CD4-positive, alpha-beta T cell treated with Interleukin-1 beta for 1 hour (primary cell): ENCODE results near the gene CCDC71L.

Source experiments
- DNase-seq, 2 donors: peaks; one replicate each; pipeline ENCODE4 v3.0.0-alpha.2; 2020 to 2022

CCDC71L gene

DNA sequence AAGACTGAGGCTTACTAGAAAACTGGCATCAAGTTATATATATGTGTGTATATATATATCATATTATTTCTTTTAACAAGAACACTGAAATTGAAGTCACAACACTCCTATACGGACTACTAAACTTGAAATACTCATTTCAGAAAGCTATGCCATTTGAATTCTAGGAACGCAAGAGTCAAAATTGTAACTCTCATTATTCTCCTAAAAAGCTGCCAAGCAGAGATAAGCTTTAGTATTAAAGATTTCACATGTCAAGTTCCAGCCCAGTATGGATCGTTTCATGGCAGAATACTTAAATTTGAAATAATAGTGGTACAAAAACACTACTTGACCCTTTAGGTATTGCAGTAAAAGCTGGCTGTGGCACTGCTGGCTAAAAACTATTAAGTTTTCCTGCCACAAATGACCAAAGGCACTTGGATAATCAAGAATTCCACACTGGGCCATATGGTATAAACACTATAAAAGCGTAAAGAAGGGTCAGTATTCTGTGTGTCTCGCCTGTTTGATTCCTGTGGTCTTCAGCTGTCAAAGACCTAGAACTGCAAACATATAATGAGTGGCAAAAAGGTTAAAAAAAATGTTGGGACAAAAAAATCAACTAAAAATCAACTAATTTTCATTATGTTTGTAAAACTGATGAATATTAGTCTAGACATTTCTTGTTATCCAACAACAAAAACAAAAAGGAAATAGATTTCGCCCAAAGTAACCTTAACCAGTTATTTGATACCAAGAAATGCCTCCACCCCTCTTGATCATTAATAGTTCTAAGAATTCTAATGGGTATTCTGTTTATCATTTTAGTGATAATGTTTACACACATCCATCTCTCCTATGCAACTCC is 2.4 kb downstream of the CCDC71L start:
- DNase-seq: no peak

DNA sequence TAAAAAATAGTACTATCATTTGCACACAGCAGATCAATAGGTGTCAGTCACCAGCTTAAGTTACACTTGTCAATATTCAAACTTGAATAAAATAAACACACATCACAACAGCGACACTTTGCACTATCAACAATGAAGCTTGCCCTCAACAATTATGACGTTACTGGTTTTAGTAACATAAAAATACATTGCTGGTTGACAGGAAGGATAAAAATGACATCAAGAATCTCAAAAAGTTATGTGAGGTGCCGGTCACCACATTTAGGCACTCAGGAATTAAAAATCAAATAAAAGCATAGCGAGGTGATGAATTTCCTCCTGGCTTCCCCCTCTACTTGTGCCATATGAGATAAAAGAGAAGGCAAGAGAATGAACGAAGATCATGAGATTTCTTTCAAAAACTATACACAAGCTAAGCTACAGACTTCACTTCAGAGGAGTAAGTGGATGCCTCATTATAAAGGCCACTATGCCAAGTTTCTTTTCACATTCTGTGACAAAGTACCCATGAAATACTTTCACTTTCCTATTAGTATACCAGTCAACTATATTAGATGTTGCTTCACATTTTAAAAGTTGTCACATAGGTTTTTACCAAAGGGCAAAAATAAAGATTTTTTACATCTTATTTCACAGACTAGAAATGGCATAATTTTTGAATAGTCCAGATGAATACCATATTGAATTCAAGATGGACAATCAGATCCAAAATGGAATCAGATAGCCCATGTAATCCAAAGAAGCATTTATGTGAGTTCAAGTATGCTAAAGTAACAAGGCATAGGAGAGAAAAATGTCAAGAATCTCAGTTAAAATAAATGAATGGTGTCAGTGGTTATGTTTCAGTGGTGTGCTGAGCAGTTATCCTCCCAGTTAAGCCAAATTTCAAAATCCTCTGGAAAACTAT is 3.6 kb downstream of the CCDC71L start:
- DNase-seq: no peak

DNA sequence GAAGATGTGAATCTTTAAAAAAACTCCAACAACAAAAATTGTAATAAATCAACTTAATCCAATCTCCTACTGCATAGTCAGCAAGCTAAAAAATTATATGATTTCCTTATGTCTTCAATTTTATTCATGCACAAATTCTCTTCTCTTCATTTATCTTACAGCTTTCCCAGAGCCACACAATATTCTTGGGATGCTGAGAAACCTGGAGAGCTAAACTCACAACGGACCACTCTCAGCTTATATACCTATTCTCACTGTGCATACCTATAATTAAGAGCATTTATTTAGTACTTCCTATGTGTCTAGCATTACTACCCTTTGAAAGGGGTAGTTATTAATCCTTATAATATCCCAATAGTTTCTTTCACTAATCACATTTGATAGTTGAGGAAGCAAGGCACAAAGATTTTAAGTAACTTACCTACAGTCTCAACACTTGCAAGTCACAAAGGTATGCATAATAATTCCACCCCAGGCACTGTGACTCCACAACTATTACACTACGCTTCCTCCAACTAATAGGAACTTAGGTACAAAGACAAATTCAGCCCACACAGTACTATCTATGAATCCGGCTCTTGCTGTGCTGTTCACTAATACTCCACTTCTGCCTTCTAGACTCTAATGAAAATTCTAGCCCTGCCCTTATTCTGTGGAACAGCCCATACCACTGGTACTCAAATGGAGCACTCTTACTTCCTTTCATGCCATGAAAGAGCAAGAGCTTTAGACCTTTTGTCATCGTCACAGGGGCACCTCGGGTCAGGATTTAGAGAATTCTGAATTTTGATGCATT is 5.1 kb downstream of the CCDC71L start:
- DNase-seq: no peak

DNA sequence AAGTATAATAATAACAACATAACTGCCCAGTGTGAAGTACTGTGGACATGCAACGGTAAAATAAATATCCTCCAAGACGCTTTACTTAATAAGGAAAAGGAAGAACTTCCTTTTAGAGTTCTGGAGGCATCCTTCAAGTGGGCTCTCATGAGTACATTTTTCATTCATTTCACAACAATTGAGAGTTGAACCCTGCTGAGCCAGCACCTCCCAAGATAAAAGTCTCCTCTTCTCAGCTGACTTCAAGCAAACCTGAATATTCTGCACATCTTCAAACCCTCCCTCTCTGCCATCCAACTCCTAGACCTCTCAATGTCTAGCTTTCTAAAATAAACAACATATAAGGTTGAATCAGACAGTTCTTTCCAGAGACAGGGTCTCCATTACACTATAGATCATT is 7.5 kb downstream of the CCDC71L start:
- DNase-seq: no peak

DNA sequence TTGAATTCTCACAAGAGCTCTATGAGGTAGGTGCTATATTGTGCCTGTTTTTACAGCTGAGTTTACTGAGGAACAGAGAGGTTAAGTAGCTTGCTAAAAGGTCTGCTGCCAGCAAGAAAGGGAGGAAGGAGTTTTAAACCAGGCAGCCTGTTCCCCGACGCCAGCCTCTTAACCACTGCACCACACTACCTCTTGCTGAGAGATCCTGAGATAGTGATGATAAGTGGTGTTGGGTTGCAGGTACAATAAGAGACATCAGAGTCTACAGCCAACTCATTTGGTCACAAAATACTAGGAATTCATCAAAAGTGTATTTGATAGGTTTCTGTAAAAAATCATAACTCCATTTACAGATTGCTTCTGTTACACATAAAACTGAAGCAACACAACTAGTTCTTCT is 8.0 kb downstream of the CCDC71L start:
- no peak for DNase-seq

DNA sequence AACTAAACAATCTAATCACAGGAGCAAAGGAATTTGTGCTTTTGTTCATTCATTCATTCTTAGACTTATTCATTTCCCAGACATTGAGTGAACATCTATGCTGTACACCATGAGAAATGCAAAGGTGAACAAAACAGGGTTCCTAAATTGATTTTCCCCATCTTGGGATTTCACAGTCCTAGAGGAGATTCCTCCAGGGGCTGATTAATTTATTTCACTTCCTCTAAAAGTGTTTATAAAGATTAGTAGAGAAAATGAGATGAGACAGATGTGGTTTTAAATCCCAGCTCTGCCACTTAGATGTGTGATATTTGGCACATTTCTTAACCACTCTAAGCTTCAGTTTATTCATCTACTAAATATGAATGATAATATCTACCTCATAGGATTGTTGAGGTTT is 8.9 kb downstream of the CCDC71L start:
- no peak for DNase-seq

DNA sequence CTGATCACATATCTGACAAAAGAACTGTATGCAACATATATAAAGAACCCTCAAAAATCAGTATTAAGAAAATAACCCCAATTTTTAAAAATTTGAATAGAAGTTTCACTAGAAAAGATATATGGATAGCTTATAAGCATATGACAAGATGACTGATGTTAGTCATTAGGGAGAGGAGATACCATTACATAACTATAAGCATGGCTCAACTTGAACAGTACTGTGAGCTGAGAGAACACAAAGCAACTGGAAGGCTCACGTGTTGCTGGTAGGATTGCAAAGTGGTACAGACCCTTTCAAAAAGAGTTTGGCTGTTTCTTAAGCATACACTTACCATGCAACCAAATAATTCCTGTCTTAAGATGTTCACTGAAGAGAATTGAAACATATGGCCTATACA is 14.7 kb downstream of the CCDC71L start:
- DNase-seq: no peak

DNA sequence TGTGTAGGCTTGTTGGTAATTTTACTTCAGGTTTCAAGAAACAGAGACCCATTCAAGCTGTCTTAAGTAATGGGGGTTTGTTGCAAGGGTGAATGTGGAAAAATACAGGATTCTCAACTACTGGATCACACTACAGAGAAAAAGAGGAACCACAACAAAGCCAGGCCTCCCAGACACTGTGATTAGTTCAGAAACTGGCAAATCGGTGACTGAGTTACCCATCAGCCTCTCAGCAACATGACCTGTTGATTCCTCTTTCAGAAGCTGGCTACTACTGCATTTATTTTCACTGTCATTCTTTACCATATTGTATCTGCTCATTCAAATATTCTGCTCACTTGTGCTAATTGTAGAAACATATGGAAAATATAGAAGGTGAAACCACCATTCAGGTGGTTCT is 16.0 kb downstream of the CCDC71L start:
- no peak for DNase-seq

DNA sequence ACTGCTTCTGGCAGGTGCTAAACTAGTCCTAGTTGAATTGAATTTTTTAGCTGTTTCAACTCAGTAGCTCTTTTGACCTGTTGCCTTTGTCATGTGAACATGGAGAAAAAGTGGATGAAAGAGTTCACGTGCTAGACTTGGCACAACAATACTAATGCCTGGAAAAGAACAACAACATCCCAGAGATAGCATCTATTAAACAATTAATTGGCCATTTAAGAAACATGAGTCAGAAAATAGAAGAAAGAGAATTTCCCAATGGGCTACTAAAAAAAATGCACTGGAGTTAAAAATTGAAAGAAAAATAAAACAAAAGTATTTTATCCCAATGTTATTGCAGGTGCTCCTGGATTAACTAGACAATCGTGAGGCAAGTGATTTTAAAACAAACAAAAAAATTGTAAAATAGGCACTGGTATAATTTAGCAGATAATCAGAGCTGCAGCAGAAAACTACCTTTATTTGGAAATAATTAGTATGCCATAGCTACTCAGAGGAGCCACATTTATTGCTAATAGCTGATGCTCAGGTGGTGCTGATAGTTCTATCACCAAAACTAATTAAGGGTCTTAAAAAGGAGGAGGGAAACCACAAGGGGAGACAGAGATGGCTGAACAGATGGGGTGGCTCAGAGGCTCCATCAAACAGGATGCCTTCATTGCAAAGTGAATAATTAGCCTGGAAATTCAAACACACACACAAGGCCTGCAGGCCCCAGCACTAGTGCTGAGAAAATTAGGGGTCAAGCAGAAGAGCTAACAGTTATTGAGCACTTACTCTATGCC is 17.6 kb downstream of the CCDC71L start:
- DNase-seq: no peak

DNA sequence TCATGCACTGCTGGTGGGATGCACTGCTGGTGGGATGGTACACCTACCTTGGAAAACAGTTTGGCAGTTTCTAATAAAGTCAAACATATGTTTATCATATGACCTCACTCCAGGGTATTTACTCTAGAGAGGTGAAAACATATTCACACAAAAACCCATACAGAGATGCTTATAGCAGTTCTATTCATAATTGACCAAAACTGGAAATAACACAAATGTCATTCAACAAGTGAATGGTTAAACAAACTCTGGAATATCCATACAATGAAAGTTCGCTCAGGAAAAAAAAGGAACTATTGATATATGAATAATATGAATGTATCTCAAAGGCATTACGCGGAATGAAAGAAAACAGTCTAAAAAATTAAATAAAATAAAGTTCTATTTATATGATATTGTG is 19.5 kb downstream of the CCDC71L start:
- no peak for DNase-seq

DNA sequence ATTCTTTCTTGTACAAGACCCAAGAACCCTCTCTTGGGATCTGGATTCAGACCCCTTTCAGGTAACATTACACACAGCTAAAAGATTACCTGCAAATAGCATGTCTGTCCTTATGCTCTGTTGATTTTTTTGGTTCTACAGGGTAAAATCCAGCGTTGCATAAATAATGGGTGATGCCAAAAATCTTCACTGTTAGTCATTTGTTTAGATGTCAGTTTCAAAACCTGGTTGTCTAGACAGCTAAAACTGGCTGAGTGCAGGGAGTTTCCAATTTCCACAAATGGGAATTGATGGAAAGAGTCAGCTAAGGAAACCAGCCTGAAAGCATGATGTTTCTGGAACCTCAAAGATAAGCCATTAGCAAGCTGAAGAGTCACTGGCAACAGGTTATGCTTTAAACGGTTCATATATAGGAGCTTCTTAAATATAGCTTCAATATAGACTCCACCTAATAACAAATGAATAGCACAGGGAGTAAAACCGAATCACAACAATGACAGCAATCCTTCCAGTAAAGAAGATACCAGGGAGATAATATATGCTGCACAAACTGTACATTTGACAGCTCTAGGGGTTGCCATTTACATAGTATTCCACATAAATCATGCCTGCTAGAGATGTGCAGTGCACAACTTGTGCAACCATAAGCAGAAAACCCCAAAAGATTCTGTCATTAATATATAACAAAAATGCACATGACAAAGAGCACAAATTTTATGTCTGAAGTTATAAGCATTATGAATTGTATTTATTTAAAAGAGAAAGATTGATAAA is 20.4 kb downstream of the CCDC71L start:
- no peak for DNase-seq

DNA sequence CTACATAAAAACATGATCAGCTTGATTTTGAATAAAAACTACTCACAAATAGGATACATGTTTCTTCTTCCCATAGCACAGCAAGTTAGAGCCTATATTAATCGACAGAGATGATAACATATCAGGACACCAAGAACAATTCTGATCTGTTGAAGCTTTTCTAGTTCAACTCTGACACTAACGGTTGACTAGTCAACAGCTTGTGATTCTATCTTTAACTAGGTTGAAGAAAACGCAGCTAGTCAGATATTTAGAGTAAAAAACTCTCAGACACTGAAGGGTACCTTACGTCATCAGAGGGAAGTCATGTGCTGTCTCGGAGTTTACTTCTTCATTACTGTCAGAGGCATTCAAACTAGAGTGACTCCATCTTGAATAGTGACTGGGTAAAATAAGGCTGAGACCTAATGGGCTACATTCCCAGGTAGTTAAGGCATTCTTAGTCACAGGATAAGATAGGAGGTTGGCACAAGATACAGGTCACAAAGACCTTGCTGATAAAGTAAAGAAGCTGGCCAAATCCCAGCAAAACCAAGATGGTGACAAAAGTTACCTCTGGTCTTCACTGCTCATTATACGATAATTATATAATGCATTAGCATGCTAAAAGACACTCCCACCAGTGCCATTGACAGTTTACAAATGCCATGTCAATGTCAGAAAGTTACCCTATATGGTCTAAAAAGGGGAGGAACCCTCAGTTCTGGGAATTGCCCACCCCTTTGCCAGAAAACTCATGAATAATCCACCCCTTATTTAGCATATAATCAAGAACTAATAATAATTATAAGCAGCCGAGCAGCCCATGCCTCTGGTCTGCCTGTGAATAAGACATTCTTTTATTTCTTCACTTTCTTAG is 21.3 kb downstream of the CCDC71L start:
- DNase-seq: no peak

DNA sequence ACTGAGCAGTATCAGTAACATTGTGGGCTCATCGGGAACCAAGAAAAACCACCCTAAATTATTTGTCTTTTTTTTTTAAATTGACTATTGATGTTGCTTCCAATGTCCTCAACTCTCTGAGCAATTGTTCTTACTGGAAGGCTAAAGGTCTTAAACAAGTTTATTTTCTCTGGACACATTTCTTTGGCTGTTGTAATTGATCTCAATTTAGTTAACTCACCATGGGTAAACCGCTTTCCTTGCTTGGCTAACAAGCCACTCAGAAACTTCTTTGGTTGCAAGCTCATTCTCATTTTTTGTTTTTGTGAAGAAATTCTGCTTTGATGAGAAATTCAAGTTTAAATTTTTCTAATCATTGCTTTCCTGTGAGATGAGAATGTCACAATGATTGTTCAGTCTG is 25.5 kb downstream of the CCDC71L start:
- DNase-seq: no peak

DNA sequence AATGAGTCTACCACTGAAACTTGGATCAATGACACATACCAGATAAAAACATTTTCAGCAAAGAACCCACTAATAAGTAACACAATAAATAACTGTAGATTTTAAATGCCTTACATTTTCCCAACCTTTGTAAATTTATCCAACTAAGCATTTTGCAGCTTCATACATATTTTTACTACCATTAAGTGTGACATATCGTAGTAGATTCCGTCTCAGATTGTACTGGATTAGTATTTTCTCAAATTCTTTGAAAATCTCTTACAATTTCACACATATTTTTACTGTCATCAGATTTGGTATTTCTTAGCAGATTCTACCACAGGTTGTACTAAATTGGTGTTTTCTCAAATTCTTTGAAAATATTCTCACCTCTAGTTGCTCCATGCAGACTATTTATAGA is 26.0 kb downstream of the CCDC71L start:
- DNase-seq: no peak

DNA sequence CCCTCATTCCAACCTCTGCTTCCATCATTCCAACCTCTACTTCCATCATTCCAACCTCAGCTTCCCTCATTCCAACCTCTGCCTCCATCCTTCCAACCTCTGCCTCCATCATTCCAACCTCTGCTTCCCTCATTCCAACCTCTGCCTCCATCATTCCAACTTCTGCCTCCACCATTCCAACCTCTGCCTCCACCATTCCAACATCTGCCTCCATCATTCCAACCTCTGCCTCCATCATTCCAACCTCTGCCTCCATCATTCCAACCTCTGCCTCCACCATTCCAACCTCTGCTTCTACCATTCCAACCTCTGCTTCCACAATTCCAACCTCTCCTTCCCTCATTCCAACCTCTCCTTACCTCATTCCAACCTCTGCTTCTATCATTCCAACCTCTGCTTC is 30.3 kb downstream of the CCDC71L start:
- DNase-seq: no peak

DNA sequence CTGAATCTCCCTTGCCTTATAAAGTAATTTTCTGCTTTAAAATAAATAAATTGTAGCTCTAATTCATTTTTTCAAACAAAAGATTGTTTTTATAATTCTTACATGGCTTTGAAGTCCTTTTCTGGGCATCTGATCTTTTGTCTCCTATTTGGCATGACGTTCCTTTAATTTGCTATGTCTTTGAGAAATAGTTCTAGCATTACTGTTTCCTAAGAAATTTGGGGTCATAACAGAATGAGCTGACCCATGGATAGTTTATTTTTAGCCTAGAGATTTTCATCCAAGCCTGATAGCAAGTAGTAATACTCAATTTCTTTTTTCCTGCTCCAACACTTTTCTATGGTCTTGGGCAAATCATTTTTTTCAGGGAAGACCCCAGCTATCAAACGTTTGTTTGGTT is 31.4 kb downstream of the CCDC71L start:
- DNase-seq: no peak

DNA sequence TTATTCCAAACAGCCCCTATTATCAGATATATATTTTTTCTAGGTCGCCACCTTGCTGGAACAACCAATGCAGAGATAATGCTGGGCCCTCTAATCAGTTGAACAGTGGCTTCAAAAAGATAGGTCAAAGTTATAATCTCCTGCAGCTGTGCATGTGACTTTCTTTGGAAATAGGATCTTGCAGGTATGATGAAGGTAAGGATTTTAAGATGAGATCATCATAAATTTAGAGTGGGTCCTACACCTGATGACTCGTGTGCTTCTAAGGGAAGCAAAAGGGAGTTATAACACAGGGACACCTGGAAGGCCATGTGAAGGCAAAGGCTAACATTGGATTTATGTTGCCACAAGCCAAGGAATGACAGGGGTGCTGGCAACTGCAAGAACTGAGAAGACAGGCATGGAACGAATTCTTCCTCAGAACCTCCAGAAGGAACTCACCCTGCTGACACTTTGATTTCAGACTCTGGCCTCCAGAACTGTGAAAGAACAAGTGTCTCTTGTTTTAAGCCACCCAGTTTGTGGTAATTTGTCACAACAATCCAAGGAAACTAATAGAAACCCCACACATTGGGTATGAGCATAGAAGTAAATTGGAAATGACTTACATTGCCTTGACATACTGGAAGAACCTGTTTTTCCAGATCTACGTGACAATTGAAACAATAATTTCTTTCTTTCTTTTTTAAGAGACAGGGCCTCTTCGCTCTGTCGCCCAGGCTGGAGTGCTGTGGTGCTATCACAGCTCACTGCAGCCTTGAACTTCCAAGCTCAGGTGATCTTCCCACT is 34.4 kb downstream of the CCDC71L start:
- no peak for DNase-seq

DNA sequence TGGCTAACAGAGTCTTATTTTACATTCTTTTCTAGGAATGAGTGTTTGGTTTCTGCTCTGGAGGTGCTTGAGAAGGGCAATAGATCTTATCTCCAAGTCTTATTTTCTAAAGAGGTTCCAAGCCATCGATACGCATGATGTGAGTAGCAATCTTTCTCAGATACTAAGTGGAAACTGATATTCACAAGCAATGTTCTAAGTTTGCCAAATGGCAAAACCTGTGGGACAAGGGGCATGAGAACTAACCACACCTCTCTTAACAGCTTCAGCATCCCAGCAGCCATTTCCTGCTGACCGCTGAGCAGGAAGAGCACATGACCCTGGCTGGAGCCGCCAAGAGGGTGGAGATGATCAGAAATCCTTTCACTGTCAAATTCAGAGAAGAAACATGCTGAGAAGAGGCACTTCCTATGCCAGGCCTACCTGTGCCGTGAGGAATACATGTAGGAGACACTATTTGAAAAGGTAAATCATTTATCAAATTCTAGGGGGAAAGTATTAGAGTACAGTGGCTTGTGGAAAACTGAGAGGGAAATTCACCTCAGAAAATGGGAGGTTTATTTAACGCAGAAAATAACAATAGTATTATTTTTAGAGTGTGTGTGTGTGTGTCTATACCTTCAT is 35.2 kb downstream of the CCDC71L start:
- DNase-seq: no peak

DNA sequence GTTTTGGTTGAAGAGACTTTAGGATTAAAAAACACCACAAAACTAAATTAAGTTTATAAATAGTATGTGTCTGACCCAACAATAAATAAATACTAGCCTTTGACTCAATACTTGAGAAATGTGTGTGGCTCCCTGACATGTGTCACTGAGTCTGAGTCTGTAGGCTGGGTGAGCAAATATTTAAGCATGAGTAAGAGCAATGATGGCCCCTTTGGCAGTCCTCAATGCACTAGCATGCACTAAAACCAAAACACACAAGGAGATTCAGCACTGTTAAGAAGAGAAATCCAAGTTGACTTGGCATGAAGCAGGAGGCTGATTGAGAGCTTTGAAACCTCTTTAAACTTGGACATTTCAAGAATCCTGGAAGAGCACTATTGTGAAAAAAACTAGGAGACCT is 37.1 kb downstream of the CCDC71L start:
- no peak for DNase-seq
